HG03159 (cell line): ENCODE data around the gene PTPRU.
"Not testable (repeated sequence)": the region's sequence is repeated elsewhere in the genome, so short reads cannot be mapped to it uniquely, and the experiment has no call there.

Experiments used
- ATAC-seq: cut with Tn5 transposase; IDR thresholded peaks from one replicate; pipeline ENCODE4 v1.9.1; 2021; ENCODE audit warnings: mild to moderate bottlenecking, moderate library complexity; ENCODE audit not compliant: unreplicated experiment

The PTPRU gene

DNA sequence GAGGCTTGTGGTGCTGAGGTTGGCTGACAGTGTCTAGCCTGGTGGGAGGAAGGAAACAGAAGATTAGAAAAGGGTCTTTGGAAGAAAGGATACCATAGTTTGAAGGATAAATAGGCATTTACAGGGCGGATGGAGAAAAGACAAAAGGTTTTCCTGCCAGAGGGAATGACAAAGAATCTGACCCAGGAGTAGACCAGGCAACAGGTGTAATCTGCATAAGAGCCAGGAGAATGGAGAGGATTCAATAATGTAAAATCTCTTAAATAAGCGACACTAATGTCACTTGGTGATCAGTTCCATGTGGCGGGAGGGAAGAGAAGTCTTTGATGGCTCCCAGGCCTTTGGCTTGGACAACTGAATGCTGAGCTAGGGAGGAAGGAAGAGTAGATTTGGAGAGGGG, 15.0 kb upstream of the PTPRU start:
- no peak for ATAC-seq

DNA sequence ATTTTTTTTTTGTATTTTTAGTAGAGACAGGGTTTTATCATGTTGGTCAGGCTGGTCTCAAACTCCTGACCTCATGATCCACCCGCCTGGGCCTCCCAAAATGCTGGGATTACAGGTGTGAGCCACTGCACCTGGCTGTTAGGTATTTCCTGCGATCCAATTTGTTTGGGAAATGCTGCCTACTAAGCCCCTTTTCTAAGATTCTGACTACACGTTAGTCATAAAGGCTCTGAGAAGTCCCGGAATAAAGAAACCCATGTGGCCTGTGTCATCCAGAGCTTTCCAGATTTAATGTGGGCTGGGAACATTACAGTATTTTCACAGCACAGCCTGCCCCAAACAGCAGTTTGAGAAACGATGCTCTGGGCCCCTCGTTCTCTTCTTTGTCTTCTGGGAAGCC, 14.1 kb upstream of the PTPRU start:
- ATAC-seq = not testable (repeated sequence)

DNA sequence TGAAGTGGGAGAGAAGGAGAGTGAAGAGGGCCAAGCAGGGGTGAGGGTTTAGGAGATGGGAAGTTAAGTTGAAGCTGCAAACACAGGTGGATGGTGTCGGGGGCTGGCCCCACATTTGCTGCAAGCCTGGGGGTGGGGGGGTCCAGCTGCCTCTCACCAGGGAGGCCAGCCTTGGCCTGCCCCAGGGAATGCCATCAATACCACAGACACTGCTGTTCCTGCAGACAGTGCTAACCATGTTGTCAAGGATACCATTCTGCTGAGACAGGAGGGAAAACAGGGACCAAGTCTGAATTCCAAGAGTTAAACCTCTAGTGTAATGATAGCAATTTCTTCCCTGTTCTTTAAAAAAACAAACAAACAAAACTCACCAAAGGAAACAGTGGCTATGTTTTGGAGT, 13.6 kb upstream of the PTPRU start:
- no peak for ATAC-seq

DNA sequence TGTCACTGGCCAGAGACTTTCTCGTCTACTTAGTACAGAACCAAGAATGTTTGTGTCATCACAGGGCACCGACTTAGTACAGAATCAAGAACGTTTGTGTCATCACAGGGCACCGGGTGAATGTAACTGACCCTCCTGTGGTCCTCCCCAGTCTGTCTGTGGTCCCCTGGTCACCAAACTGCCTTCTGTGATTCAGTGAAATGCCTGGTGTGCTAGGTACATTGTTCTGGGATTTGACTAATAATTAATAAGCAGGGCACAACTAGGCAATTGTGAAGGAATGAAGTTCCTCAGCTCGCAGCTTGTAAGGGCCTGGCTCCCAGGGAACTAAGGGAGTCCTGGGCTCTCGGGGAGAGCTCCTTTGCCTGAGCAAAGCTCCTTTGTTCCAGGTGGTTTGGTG, 12.8 kb upstream of the PTPRU start:
- no peak for ATAC-seq

DNA sequence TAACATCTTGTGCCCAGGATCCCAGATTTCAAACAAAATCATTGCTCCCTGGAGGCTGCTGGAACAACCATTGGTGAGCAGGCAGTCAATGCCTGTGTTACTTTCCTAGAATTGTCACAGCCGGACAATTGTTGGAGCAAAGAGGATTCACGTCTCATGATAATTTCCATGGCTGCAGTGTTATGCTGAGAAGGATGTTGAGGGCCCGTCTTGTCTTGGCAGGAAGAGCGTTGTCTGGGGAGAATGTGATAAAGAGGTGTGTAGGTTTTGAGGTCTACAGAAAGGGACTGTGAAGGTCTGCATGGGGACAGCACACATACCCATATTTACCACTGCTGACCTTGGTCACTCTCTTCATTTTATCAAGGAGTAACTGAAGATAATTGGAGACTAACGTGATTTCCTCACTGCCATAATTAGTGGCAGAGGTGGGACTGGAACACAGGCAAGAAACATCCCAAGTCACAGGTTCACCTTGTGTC, 11.9 kb upstream of the PTPRU start:
- ATAC-seq = no peak

DNA sequence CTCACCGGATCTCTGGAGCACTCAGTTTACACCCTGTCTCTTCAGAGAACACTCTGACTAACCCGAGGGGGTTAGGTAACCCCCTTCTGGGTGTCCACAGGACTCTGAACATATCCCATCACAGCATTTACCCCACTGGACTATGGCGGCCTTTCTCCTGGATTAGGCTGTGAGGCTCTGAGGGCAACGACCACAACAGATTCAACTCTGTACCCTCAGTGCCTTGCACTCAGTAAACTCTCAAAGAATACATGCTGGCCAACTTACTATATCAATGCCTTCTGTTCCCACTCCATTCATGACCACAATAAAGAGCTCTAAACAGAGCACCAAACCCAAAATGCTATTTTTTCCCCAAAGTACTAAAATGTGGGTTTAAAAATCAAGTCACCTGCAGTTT, 11.0 kb upstream of the PTPRU start:
- no peak for ATAC-seq

DNA sequence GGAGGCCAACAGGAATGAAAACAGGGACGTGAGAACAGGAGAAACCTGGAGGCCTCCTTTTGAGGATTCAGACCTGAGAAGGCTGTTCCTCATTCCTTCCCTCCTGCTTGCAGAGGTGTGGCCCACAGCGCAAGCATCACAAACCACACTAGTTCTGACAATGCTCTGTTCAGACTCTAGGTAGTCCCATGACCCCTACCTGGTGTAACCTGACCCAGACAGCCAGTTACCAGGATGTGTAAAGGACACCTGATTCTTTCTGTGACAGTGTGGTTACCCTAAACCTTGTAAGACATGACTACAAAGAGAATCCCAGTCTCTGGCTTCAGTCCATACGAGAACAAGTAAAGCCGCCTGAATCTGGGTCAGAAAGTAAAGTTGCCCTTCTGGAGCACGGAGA, 8.8 kb upstream of the PTPRU start:
- no peak for ATAC-seq

DNA sequence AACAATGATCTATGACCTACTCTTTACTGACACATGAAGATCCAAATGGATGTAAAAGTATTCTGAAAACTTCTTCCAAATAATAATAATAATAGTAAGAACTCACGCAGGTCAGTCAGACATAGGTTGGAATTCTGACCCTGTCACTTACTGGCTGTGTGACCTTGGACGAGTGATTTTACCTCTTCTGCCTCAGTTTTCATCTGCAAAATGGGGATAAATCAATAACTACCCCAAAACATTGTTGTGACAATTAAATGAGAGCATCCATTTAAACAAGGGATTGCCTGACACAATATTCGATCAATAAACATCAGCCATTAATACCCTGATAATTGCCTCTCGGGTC, 6.1 kb upstream of the PTPRU start:
- no peak for ATAC-seq

DNA sequence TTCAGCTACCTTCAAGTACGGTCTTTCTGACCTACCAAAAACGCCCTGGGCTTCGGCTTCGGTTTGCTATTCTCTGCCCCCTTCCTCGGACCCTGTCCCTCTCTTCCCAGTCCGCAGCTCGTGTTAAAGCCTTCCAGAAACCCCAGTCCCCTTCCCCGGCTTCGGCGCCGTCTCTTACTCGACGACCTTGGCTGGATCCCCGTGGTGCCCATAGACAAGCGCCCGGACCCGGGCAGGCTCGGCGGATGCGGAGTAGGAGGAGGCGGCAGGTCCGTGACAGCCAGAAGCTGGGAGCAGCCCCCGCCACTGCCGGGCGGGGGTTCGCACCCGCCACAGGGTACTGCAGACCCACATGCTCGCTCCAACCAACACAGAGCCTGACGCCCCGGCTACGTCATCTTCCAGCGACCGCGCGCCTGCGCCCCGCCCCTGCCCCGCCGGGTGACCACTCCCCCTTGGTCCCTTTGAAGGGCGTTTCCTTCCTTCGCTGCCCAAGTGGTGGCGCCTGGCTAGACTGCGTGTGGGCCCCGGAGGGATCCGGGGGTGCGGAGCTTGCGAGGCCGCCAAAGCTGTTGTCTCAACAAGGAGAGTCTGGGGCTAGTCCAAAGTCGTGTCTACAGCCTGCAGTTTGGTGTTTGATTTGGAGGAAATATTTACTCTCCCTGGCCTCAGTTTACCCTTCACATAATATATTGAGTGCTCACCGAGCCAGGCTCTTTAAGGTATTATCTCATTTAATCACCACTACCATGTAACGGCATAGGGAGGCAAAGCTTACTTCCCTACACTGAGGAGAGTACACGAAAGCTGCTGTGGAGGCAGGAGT, 5.6 kb upstream of the PTPRU start, which contains the start of gene MECR:
Gene MECR (minus strand): TSS at position 382 of the 826 bp plus-strand sequence. CDS start 28 bp downstream, at position 354.
- ATAC-seq = peak; percentile 90

DNA sequence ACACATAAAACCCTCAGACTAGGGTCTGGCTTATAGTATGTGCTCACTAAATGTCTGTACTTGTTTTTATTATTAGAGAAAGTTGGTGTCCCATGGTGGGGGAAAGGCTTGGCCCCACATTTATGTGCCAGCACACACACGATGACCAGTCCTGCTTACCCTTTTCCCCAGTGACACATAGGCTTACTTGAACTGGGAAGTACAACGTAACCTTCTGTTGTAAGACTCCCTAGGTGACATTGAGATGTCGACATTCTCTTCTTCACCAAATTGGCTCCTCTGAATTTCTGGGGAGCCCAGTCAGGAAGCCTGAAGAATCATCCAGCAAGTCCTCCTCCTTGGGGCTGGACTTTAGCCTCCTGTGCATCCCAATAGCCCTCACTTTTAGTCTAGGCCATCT, 3.9 kb upstream of the PTPRU start:
- ATAC-seq = no peak

DNA sequence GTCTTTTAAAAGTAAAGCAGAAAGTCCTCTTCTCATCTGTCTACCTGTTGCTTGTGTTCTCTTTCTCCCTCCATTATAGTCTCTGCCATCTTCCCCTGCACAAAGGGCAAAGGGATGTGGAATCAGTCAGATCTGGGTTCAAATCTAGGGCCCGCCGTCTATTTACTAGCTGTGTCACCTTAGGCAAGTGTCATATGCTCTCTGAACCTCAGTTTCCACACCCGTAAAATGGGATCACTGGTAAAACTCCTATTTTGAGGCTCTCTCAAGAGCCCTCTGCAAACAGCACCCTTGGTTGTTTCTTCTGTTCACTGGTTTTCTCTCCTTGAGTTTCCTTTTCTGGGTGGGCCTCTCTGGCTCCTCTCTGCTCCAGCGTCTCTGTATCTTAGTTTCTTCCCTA, 2.6 kb upstream of the PTPRU start:
- no peak for ATAC-seq

DNA sequence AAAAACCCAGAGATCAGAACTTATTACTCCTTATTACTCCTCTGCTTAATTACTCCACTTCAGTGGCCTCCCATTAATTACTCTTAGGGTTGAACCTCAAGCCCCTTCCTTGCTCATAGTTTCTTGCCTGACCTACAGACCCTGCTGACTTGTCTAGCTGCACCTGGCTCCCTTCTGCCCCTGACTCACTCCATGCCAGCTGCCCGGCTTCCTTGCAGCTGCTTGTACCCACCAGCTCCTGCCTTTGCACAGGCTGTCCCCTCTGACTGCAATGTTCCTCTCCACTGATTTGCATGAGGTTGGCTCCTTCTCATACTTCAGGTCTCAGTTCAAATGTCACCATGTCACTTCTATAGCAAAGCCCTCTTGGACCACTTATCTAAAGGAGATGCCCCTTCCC, 1.9 kb upstream of the PTPRU start:
- ATAC-seq = no peak

DNA sequence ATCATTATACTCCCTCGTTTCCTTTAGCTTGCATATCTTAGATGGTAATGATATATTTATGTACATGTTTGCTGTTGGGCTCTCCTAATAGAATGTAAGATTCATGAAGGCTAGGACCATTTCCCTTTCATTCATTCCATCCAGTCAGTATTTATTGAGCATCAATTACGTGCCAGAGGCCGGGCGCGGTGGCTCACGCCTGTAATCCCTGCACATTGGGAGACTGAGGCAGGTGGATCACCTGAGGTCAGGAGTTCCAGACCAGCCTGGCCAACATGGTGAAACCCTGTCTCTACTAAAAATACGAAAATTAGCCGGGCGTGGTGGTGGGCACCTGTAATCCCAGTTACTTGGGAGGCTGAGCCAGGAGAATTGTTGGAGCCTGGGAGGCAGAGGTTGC, 1.4 kb upstream of the PTPRU start:
- ATAC-seq = not testable (repeated sequence)

DNA sequence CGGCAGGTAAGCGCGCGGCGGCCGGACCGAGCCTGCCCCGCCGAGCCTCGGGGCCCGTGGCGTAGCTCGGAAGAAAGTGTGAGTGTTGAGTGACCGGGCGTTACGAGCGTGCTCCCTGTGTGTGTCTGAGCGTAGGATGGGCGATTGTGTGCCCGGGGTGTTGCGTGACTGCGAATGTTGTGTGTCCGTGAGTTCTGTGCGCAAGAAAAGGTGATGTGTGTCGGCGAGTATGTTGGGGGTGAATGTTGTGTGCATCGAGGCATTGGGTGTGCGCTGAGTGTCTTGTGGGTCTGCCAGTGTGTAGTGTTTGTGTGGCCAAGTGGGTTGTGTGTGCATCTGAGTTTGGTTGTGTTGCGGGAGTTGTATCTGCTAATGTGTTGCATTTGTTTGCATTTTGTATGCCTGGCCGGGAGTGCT, 398 bp downstream of the PTPRU start:
- ATAC-seq = peak; percentile 16

DNA sequence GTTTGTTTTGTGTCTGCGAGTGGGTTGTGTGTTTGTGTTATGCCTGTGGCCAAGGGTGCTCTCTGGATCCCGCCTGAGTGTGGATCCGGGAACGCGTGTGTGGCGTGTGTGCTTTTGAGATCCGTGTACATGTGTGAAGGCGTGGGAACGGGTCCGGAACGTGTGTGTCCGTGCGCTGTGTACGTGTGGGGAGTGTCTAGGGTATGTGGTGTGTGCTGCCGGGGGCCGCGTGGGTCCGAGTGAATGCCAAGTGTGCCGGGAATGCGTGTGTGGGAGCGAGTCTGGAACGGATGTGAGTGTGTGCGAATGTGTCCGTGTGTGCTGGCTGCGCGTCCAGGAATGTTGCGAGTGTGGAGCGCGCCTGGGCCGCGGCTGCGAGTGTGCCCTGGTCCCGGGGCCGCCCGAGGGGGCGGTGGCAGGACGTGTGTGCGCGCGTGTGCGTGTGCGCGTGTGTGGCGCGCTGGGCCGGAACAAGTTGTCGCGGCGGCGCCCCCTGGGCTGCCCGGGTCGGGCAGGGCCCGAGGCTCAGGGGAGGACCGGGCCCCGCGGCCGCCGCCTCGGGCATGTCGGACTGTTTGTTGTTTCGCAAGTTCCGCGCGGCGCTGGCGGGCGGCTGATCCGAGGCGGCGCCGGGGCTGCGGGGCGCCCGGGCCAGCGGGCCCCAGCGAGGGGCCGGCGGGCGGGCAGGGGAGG, 953 bp downstream of the PTPRU start:
- no peak for ATAC-seq

DNA sequence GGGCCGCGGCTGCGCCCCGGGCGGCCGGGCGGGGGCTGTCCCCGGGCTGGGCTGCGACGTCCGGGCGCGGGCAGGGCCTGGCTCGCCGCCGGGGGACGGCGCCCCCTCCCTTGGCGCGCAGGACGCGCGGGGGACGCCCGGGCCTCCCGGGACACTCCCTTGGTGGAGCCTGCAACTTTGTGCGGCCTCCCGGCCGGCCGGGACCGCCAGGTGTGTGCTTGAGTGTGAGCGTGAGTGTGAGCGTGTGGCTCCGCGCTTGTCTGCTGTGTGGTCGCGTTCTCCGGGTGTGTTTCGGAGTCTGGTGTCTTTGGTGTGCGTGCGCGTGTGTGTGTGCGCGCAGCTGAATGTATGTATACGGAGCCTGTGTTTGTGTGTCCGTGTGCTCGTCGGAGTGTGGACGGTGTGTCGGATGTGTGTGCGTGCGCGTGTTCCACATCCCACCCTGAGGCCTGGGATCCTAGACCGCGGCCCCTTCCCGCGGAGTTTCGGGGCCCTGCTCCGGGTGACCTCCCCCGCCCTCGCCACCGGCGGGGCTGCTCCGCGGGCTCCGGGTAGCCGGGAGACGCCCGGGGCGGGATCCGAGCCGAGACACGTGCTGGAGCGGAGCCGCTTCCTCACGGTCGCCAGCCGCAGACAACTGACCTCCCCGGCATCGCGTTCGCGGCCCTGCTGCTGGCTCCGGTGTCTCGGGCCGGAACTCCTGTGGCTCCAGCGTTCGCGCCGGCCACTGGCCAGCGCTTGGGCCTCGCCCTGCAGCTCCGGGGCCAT, 1.7 kb downstream of the PTPRU start:
- no peak for ATAC-seq

DNA sequence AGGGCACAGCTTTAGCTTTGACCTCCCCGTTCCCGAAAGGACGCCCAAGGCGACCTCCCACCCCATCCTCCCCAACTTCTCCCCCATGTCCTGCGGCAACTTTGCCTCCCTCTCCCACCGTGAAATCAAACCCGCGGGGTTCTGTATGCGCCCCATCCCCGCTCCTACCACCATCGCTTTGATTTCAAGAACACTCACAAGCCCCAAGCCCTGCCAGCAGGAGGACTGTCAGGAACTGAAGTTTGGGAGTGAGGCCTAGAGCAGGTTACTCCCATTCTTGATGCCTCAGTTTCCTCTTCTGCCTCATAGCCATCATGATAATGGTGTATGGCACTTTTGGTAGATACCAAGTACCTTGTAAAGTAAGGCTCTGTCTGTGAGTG, 2.3 kb downstream of the PTPRU start:
- ATAC-seq = no peak

DNA sequence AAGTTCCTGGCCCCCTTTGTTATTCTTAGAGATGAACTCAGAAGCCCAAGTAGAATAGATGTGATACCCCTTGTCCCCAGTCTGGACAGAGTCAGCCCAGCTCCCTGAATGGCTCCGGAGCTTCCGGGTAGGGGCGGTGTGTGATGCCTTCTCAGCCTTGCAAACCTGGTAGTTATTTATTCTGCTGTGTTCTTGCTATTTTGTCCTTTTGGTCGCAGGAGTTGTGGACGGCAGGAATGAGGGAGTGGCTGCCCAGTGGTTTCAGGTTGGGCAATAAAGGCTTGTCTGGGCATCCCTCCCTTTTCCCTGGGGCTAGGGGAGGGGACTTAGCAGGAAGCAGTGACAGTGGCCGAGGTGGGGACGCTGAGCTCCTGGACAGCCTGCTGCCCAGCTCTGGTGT, 2.8 kb downstream of the PTPRU start:
- ATAC-seq = no peak

DNA sequence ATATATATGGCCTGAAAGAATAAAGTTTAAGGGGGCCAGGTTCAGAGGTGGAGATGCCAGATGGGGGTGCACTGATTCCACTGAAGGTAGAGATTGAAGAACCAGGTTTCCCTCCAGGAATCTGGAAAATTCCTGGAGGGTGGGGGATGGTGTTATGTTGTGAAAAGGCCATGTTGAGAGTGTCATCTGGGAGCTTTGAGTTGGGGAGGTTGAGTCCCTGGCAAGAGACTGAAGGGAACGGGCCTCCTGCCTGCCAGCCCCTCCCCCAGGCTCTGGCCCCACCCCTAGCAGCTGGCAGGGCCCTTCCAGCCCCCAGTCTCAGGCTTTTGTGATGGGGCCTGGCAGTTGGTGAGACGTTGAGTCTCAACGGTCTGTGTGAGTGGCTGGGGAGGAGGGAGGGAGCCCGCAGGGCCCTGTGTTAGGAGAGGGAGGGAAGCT, 4.1 kb downstream of the PTPRU start:
- ATAC-seq = no peak

DNA sequence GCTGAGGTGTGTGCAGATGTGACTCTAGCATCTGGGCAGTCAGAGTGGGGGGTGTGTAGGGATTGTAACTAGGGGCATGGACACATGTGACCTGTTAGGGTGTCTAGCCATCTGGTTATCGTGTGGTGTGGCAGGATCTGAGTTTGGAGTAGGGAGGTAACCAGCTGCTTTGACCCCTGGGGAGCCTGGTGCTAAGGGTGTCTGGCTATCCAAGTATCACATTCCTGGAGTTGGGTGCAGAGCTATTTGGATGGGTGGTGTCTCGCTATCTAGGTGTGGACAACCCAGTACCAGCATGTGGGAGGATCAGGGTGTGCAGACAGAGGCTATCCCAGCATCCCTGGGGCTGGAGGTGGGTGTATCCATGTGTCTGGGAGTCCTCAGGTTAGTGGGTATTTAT, 4.7 kb downstream of the PTPRU start:
- ATAC-seq = no peak

DNA sequence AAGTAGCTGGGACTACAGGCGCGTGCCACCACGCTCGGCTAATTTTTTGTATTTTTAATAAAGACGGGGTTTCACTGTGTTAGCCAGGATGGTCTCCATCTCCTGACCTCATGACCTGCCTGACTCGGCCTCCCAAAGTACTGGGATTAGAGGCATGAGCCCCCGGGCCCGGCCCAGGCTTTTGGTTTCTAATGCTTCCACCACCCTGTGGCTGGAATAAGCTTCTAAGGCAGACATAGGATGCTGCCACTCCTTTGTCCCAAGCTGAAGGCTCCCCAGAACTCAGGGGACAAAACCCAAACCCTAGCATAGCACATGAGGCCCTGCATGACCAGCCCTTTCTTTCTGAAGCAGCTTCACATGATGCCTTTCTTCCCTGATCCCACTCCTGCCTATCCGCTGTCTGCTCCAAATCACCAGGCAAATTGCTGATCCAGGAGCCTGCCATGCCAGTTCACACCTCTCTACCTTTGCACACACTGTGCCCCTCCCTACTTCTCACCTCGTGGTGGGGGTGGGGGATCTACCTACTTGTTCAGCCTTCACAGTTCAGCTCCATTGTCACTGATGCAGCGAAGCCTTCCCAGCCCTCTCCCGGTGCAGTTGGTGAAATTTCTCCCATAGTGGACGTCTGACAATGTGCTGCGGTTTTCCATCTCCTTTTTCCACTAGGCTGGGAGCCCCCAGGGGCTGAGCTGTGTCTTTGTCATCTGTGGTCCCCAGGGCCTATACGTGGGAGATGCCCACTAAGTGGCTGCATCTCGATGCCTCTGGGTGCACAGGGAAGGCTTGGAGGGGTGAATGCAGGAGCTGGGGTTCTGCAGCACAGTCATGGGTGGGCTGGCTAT, 6.9 kb downstream of the PTPRU start:
- ATAC-seq = no peak
